ENCODE data around the gene PCLAF. TPM values are rescaled to one million over a fixed set of nuclear protein-coding genes. Genes with fewer than 3 reads are reported as not detected.
A peak's percentile ranks its signal among the peaks of the same experiment; 100 is the strongest.
"Not testable (repeated sequence)": the region's sequence is repeated elsewhere in the genome, so short reads cannot be mapped to it uniquely, and the experiment has no call there.

PCLAF gene
- total and polyA plus RNA-seq, 4 experiments from 2014 or later = 0.39 to 1.5 (median 0.89) TPM; not detected in 1

DNA sequence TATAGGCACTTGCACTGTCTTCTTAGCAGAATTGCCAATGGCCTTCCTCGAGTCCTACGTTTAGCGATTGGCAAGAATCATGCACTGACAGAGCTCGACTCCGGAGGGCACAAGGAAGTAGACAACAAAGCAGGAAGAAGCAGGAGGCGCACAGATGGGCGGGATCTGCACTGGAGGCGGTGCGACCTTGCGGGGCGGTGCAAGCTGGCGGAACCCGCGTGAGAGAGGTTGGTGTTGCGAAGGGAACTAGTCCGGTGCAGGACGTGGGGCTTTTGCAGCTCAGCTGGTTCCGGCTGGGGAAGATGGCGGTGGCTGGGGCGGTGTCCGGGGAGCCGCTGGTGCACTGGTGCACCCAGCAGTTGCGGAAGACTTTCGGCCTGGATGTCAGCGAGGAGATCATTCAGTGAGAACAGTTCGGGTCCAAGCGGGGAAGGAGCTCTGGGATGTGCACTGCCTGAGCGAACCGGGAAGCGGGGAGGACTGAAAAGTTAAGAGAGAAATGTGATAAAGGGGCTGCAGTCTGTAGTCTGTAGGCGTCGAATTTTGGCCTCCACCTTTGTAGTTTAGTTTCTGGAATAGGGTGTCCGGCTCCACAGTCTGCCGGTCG lies 6.4 kb upstream of the PCLAF start, which contains the start of gene TRIP4:
TSS of gene TRIP4 (plus strand) at position 275 of the 607 bp plus-strand sequence. CDS start at position 303, 28 bp downstream.
- DNase-seq = peak; percentile 95 to 98 (median 96)
- Mint-ChIP-seq H3K27ac (peak within 1 kb of the TSS; percentile 80 to 99 (median 96)), H3K4me1 (peaks cover 16 to 19% (median 19%) of the 10 kb centered on the region in 4 donors), H3K36me3 (peaks cover 6 to 7% of the 10 kb centered on the region in 2 donors), H3K9me3 (no peaks in the 10 kb centered on the region), H3K4me3 (peak within 1 kb of the TSS; percentile 96 to 100 (median 98)), H3K27me3 (no peaks in the 10 kb centered on the region)
- H3K36me3 ChIP-seq (ENCODE audit: insufficient read depth, low read length) = no peaks in the 10 kb centered on the region
- peak within 1 kb of the TSS; percentile 79 to 89 for H3K4me3 ChIP-seq (ENCODE audit: low read length in 2 of 2)
- intact Hi-C loops (cut with micrococcal nuclease) = loop anchor here (1.0 to 10.0 kb wide), 4 partner anchors 31 to 293 kb away; partner anchors contain the start of genes CIAO2A, CSNK1G1, PPIB and SNX1
- no peaks in the 10 kb centered on the region for H3K9me3 ChIP-seq (ENCODE audit: control insufficient read depth in 1 of 2, low read length in 2 of 2)
- H3K27ac ChIP-seq (ENCODE audit: low read depth, low read length) = peak within 1 kb of the TSS; percentile 64
- no peaks in the 10 kb centered on the region for H3K27me3 ChIP-seq (ENCODE audit: insufficient read depth, low read length)
- peaks cover 12% of the 10 kb centered on the region for H3K4me1 ChIP-seq (ENCODE audit: insufficient read depth, low read length)
- POLR2A ChIA-PET (ENCODE audit: partially characterized antibody) = interaction anchor here (0.6 to 2.9 kb wide), 32 partner anchors 8 to 917 kb away, joined by 3 to 38 read pairs (median 4); partner anchors contain the start of genes CIAO2A, CLPX, CSNK1G1 and PARP16
- CTCF ChIA-PET (ENCODE audit: partially characterized antibody) = interaction anchor here (0.6 to 2.4 kb wide), 12 partner anchors 25 to 294 kb away, joined by 3 to 15 read pairs (median 4); partner anchors contain the start of gene ZNF609

GRCh38 chr15:64386291-64386690 lies 5.0 kb upstream of the PCLAF start:
- Histone ChIP-seq H3K27me3 (ENCODE audit: insufficient read depth, low read length) (no peaks in the 10 kb centered on the region), H3K4me1 (ENCODE audit: insufficient read depth, low read length) (peaks cover 17% of the 10 kb centered on the region), H3K36me3 (ENCODE audit: insufficient read depth, low read length) (no peaks in the 10 kb centered on the region), H3K4me3 (ENCODE audit: low read length in 2 of 2) (no peak overlapping the region), H3K9me3 (ENCODE audit: control insufficient read depth in 1 of 2, low read length in 2 of 2) (no peaks in the 10 kb centered on the region), H3K27ac (ENCODE audit: low read depth, low read length) (no peak overlapping the region)
- peak overlapping the region in 2 of 8 donors; percentile 31 to 40 for H3K4me3 Mint-ChIP-seq
- H3K27ac Mint-ChIP-seq = no peak overlapping the region
- peaks cover 18 to 27% (median 23%) of the 10 kb centered on the region in 4 donors for H3K4me1 Mint-ChIP-seq
- H3K36me3 Mint-ChIP-seq = peaks cover 6 to 8% of the 10 kb centered on the region in 2 donors
- intact Hi-C loops (cut with micrococcal nuclease) = loop anchor here (10.0 kb wide), 1 partner anchor 291 kb away; the partner anchor contains the start of genes CIAO2A and SNX1
- ChIA-PET POLR2A (ENCODE audit: partially characterized antibody) (interaction anchor here (2.7 to 2.9 kb wide), 2 partner anchors 30 to 223 kb away, joined by 28 to 38 read pairs; partner anchors contain the start of genes CSNK1G1 and PPIB), CTCF (ENCODE audit: partially characterized antibody) (interaction anchor here (1.7 to 2.4 kb wide), 2 partner anchors 27 to 267 kb away, joined by 4 to 15 read pairs; no protein-coding TSS in a partner anchor)
- H3K27me3 Mint-ChIP-seq = no peaks in the 10 kb centered on the region
- no peaks in the 10 kb centered on the region for H3K9me3 Mint-ChIP-seq
- no peak for DNase-seq

DNA sequence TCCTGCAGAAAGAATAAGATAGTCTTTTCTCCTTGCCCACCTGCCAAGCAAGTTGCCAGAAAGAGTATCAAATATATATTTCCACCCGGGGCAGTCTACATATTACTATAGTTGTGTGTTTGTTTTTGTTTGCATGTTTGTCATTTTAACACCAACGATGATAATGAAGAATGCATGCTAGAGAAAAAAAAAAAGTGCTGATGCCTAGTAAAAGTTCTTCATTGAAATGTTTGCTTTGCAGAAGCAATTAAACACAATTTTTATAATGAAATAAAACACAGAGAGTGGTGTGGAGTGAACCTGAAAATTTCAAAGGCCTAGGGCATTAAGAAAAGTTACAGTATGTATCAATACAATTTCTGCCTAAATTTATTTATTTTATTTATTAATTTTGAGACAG lies 2.5 kb upstream of the PCLAF start:
- H3K4me3 ChIP-seq (ENCODE audit: low read length in 2 of 2) = no peak overlapping the region
- Mint-ChIP-seq H3K27me3 (no peaks in the 10 kb centered on the region), H3K36me3 (peaks cover under 1 to 9% of the 10 kb centered on the region in 2 donors), H3K4me3 (no peak overlapping the region), H3K9me3 (no peaks in the 10 kb centered on the region), H3K27ac (no peak overlapping the region), H3K4me1 (peaks cover 14 to 37% (median 20%) of the 10 kb centered on the region in 4 donors)
- H3K36me3 ChIP-seq (ENCODE audit: insufficient read depth, low read length) = no peaks in the 10 kb centered on the region
- no peak for DNase-seq
- intact Hi-C loops (cut with micrococcal nuclease) = loop anchor here (10.0 kb wide), 1 partner anchor 289 kb away; the partner anchor contains the start of genes CIAO2A and SNX1
- no peaks in the 10 kb centered on the region for H3K9me3 ChIP-seq (ENCODE audit: control insufficient read depth in 1 of 2, low read length in 2 of 2)
- no peaks in the 10 kb centered on the region for H3K27me3 ChIP-seq (ENCODE audit: insufficient read depth, low read length)
- peaks cover 20% of the 10 kb centered on the region for H3K4me1 ChIP-seq (ENCODE audit: insufficient read depth, low read length)
- H3K27ac ChIP-seq (ENCODE audit: low read depth, low read length) = no peak overlapping the region
- ChIA-PET CTCF (ENCODE audit: partially characterized antibody) (no interaction called here), POLR2A (ENCODE audit: partially characterized antibody) (no interaction called here)

DNA sequence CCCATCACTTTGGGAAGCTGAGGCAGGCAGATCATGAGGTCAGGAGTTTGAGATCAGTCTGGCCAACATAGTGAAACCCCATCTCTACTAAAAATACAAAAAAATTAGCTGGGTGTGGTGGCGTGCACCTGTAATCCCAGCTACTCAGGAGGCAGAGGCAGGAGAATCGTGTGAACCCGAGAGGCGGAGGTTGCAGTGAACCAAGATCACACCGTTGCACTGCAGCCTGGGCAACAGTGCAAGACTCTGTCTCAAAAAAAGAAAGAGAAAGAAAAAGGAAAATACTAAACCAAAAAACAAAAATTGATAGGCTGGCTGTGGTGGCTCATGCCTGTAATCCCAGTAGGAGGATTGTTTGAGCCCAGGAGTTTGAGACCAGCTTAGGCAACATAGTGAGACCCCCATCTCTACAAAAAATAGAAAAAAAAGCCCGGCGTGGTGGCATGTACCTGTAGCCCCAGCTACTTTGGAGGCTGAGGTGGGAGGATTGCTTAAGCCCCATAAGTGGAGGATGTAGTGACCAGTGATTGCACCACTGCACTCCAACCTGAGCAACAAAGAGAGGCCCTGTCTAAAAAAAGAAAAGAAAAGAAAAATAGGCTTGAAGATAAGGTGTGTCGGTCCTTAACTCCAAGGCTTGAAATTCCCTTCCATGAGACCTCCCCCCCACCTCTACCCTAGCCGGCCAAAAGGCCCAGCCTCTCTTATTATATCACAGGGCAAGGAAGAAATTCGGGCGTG lies 941 bp downstream of the PCLAF start:
- H3K27me3 ChIP-seq (ENCODE audit: insufficient read depth, low read length); H3K27me3 Mint-ChIP-seq; H3K36me3 Mint-ChIP-seq; H3K9me3 Mint-ChIP-seq; H3K36me3 ChIP-seq (ENCODE audit: insufficient read depth, low read length); DNase-seq; H3K9me3 ChIP-seq (ENCODE audit: control insufficient read depth in 1 of 2, low read length in 2 of 2): not testable (repeated sequence)
- POLR2A ChIA-PET (ENCODE audit: partially characterized antibody) = interaction anchor here (0.6 kb wide), 1 partner anchor 217 kb away, joined by 3 read pairs; the partner anchor contains the start of gene PPIB
- Histone ChIP-seq H3K27ac (ENCODE audit: low read depth, low read length) (peak overlapping the region; percentile 14), H3K4me1 (ENCODE audit: insufficient read depth, low read length) (peaks cover 15% of the 10 kb centered on the region), H3K4me3 (ENCODE audit: low read length in 2 of 2) (peak overlapping the region; percentile 55 to 62)
- intact Hi-C loops (cut with micrococcal nuclease) = loop anchor here (2.0 to 10.0 kb wide), 2 partner anchors 45 to 285 kb away; partner anchors contain the start of genes CIAO2A and SNX1
- peak overlapping the region in 3 of 7 donors; percentile 13 to 59 (median 53) for H3K27ac Mint-ChIP-seq
- CTCF ChIA-PET (ENCODE audit: partially characterized antibody) = interaction anchor here (0.6 kb wide), 1 partner anchor 175 kb away, joined by 3 read pairs; no protein-coding TSS in a partner anchor
- peaks cover 6 to 25% (median 10%) of the 10 kb centered on the region in 4 donors for H3K4me1 Mint-ChIP-seq
- peak overlapping the region; percentile 89 to 98 (median 94) for H3K4me3 Mint-ChIP-seq

GRCh38 chr15:64379216-64379960 lies 1.9 kb downstream of the PCLAF start:
- Histone ChIP-seq H3K4me1 (ENCODE audit: insufficient read depth, low read length) (peaks cover 15% of the 10 kb centered on the region), H3K27ac (ENCODE audit: low read depth, low read length) (no peak overlapping the region), H3K36me3 (ENCODE audit: insufficient read depth, low read length) (no peaks in the 10 kb centered on the region), H3K27me3 (ENCODE audit: insufficient read depth, low read length) (no peaks in the 10 kb centered on the region), H3K9me3 (ENCODE audit: control insufficient read depth in 1 of 2, low read length in 2 of 2) (no peaks in the 10 kb centered on the region), H3K4me3 (ENCODE audit: low read length in 2 of 2) (no peak overlapping the region)
- Mint-ChIP-seq H3K36me3 (peaks cover 0 to 4% of the 10 kb centered on the region in 2 donors), H3K4me3 (peak overlapping the region; percentile 7 to 78 (median 62)), H3K27ac (peak overlapping the region in 1 of 7 donors; percentile 51), H3K4me1 (peaks cover 6 to 25% (median 10%) of the 10 kb centered on the region in 4 donors), H3K9me3 (no peaks in the 10 kb centered on the region), H3K27me3 (no peaks in the 10 kb centered on the region)
- no peak for DNase-seq
- intact Hi-C loops (cut with micrococcal nuclease) = no loop called here
- ChIA-PET POLR2A (ENCODE audit: partially characterized antibody) (interaction anchor here (0.7 to 2.0 kb wide), 2 partner anchors 8 to 242 kb away, joined by 3 to 4 read pairs; partner anchors contain the start of gene TRIP4), CTCF (ENCODE audit: partially characterized antibody) (interaction anchor here (0.6 kb wide), 1 partner anchor 174 kb away, joined by 3 read pairs; no protein-coding TSS in a partner anchor)

GRCh38 chr15:64373360-64373759 lies 7.9 kb downstream of the PCLAF start:
- Histone ChIP-seq H3K36me3 (ENCODE audit: insufficient read depth, low read length) (no peaks in the 10 kb centered on the region), H3K27me3 (ENCODE audit: insufficient read depth, low read length) (no peaks in the 10 kb centered on the region), H3K4me1 (ENCODE audit: insufficient read depth, low read length) (no peaks in the 10 kb centered on the region), H3K4me3 (ENCODE audit: low read length in 2 of 2) (no peak overlapping the region), H3K9me3 (ENCODE audit: control insufficient read depth in 1 of 2, low read length in 2 of 2) (no peaks in the 10 kb centered on the region), H3K27ac (ENCODE audit: low read depth, low read length) (no peak overlapping the region)
- no peaks in the 10 kb centered on the region for H3K27me3 Mint-ChIP-seq
- CTCF ChIA-PET (ENCODE audit: partially characterized antibody) = interaction anchor here (0.5 kb wide), 1 partner anchor 285 kb away, joined by 3 read pairs; no protein-coding TSS in a partner anchor
- H3K36me3 Mint-ChIP-seq = no peaks in the 10 kb centered on the region
- peaks cover 0 to 6% (median 0%) of the 10 kb centered on the region in 4 donors for H3K4me1 Mint-ChIP-seq
- H3K9me3 Mint-ChIP-seq = no peaks in the 10 kb centered on the region
- intact Hi-C loops (cut with micrococcal nuclease) = no loop called here
- DNase-seq = no peak
- POLR2A ChIA-PET (ENCODE audit: partially characterized antibody) = interaction anchor here (1.0 kb wide), 1 partner anchor 14 kb away, joined by 3 read pairs; the partner anchor contains the start of gene TRIP4
- peak overlapping the region in 1 of 7 donors; percentile 61 for H3K27ac Mint-ChIP-seq
- H3K4me3 Mint-ChIP-seq = peak overlapping the region; percentile 8 to 70 (median 56)
